ENCODE results near the gene CBLN1. TPM values are rescaled to one million over a fixed set of nuclear protein-coding genes. Genes with fewer than 3 reads are reported as not detected.

The CBLN1 gene
- total RNA-seq, 2 donors from 2014 or later, result 0.15 to 1.3 TPM

- 84 to 87% methylated on average over 3 to 5 of the region's 5 CpGs for WGBS, 2 experiments (ENCODE audit: insufficient coverage in 1 of 2, insufficient read length in 1 of 2)
These were observed 19.1 kb downstream of the CBLN1 start for GRCh38 chr16:49262501-49262900.

GRCh38 chr16:49261930-49262329 lies 19.7 kb downstream of the CBLN1 start:
- TF ChIP-seq CTCF (conservative IDR thresholded peaks at IDR 0.05), result no peak
- Mint-ChIP-seq H3K9me3 (no peaks in the 10 kb centered on the region), H3K27ac (no peak overlapping the region), H3K4me3 (no peak overlapping the region), H3K36me3 (ENCODE audit: low read depth) (no peaks in the 10 kb centered on the region), H3K27me3 (ENCODE audit: insufficient read depth) (peaks cover 13% of the 10 kb centered on the region), H3K4me1 (no peaks in the 10 kb centered on the region)
- Histone ChIP-seq H3K4me1 (ENCODE audit: control insufficient read depth, insufficient read depth, low read length) (no peaks in the 10 kb centered on the region), H3K4me3 (ENCODE audit: low read length) (no peak overlapping the region), H3K9me3 (ENCODE audit: control insufficient read depth, low read length) (no peaks in the 10 kb centered on the region), H3K27me3 (ENCODE audit: control insufficient read depth, insufficient read depth, low read length, poor library complexity, severe bottlenecking) (peaks cover 11% of the 10 kb centered on the region), H3K9ac (ENCODE audit: extremely low read depth, low read length, poor library complexity, severe bottlenecking) (no peak overlapping the region), H3K36me3 (ENCODE audit: control insufficient read depth, insufficient read depth, low read length) (no peaks in the 10 kb centered on the region), H3K27ac (ENCODE audit: low read depth, low read length) (no peak overlapping the region)
- DNase-seq, result no peak

More at GRCh38 chr16:49262501-49262900, 19.1 kb downstream of the CBLN1 start:
- TF ChIP-seq CTCF (conservative IDR thresholded peaks at IDR 0.05), result no peak
- H3K36me3 ChIP-seq (ENCODE audit: control insufficient read depth, insufficient read depth, low read length), result no peaks in the 10 kb centered on the region
- H3K27me3 ChIP-seq (ENCODE audit: control insufficient read depth, insufficient read depth, low read length, poor library complexity, severe bottlenecking), result peaks cover 12% of the 10 kb centered on the region
- DNase-seq, result no peak
- H3K9me3 Mint-ChIP-seq, result no peaks in the 10 kb centered on the region
- H3K27ac ChIP-seq (ENCODE audit: low read depth, low read length), result no peak overlapping the region
- H3K4me1 ChIP-seq (ENCODE audit: control insufficient read depth, insufficient read depth, low read length), result no peaks in the 10 kb centered on the region
- H3K27me3 Mint-ChIP-seq (ENCODE audit: insufficient read depth), result peaks cover 13% of the 10 kb centered on the region
- no peak overlapping the region for H3K4me3 ChIP-seq (ENCODE audit: low read length)
- H3K9me3 ChIP-seq (ENCODE audit: control insufficient read depth, low read length), result no peaks in the 10 kb centered on the region
- H3K4me1 Mint-ChIP-seq, result no peaks in the 10 kb centered on the region
- H3K4me3 Mint-ChIP-seq, result no peak overlapping the region
- no peak overlapping the region for H3K9ac ChIP-seq (ENCODE audit: extremely low read depth, low read length, poor library complexity, severe bottlenecking)
- no peak overlapping the region for H3K27ac Mint-ChIP-seq
- no peaks in the 10 kb centered on the region for H3K36me3 Mint-ChIP-seq (ENCODE audit: low read depth)

GRCh38 chr16:49260956-49261530 lies 20.6 kb downstream of the CBLN1 start:
- H3K4me3 ChIP-seq (ENCODE audit: low read length), result no peak overlapping the region
- Mint-ChIP-seq H3K4me3 (no peak overlapping the region), H3K27me3 (ENCODE audit: insufficient read depth) (peaks cover 14% of the 10 kb centered on the region), H3K4me1 (no peaks in the 10 kb centered on the region), H3K36me3 (ENCODE audit: low read depth) (no peaks in the 10 kb centered on the region), H3K9me3 (no peaks in the 10 kb centered on the region), H3K27ac (no peak overlapping the region)
- TF ChIP-seq CTCF (conservative IDR thresholded peaks at IDR 0.05), result no peak
- DNase-seq, result no peak
- peaks cover 5% of the 10 kb centered on the region for H3K9me3 ChIP-seq (ENCODE audit: control insufficient read depth, low read length)
- H3K4me1 ChIP-seq (ENCODE audit: control insufficient read depth, insufficient read depth, low read length), result no peaks in the 10 kb centered on the region
- WGBS, 2 experiments (ENCODE audit: insufficient coverage in 1 of 2, insufficient read length in 1 of 2), result 74 to 77% methylated on average over 6 to 8 of the region's 8 CpGs
- H3K27me3 ChIP-seq (ENCODE audit: control insufficient read depth, insufficient read depth, low read length, poor library complexity, severe bottlenecking), result peaks cover 2% of the 10 kb centered on the region
- H3K9ac ChIP-seq (ENCODE audit: extremely low read depth, low read length, poor library complexity, severe bottlenecking), result no peak overlapping the region
- H3K27ac ChIP-seq (ENCODE audit: low read depth, low read length), result no peak overlapping the region
- no peaks in the 10 kb centered on the region for H3K36me3 ChIP-seq (ENCODE audit: control insufficient read depth, insufficient read depth, low read length)
